ENCODE measurements around the gene MCF2L2.

The MCF2L2 gene

GRCh38 chr3:183265834-183266417 is 162.5 kb downstream of the MCF2L2 start:
- peak; percentile 77 for DNase-seq (ENCODE audit: low spot score)

- no peak for DNase-seq (ENCODE audit: low spot score)
Measured at GRCh38 chr3:183265157-183265642, 163.2 kb downstream of the MCF2L2 start.

- DNase-seq (ENCODE audit: low spot score), result no peak
Measured at GRCh38 chr3:183264268-183264667, 164.2 kb downstream of the MCF2L2 start.

- DNase-seq (ENCODE audit: low spot score), result no peak
Measured at GRCh38 chr3:183262875-183263378, 165.5 kb downstream of the MCF2L2 start.

GRCh38 chr3:183261151-183261724 is 167.2 kb downstream of the MCF2L2 start:
- no peak for DNase-seq (ENCODE audit: low spot score)

GRCh38 chr3:183260167-183260904 is 168.1 kb downstream of the MCF2L2 start:
- DNase-seq (ENCODE audit: low spot score), result no peak

GRCh38 chr3:183259621-183260020 is 168.8 kb downstream of the MCF2L2 start:
- no peak for DNase-seq (ENCODE audit: low spot score)

- DNase-seq (ENCODE audit: low spot score), result no peak
Measured at GRCh38 chr3:183259087-183259486, 169.3 kb downstream of the MCF2L2 start.

- DNase-seq (ENCODE audit: low spot score), result no peak
Measured at GRCh38 chr3:183255348-183255730, 173.1 kb downstream of the MCF2L2 start.

- no peak for DNase-seq (ENCODE audit: low spot score)
Measured at GRCh38 chr3:183254487-183255347, 173.7 kb downstream of the MCF2L2 start.

GRCh38 chr3:183253528-183254486 is 174.6 kb downstream of the MCF2L2 start:
- DNase-seq (ENCODE audit: low spot score), result no peak

- no peak for DNase-seq (ENCODE audit: low spot score)
Measured at GRCh38 chr3:183252973-183253527, 175.4 kb downstream of the MCF2L2 start, which contains the start of gene B3GNT5. Gene B3GNT5, plus strand, starts transcription at chr3:183253253. Its CDS starts 16,546 bp downstream, at chr3:183269799.

- DNase-seq (ENCODE audit: low spot score), result no peak
Measured at GRCh38 chr3:183252118-183252782, 176.2 kb downstream of the MCF2L2 start.

- DNase-seq (ENCODE audit: low spot score), result no peak
Measured at GRCh38 chr3:183249006-183249718, 179.3 kb downstream of the MCF2L2 start.

GRCh38 chr3:183247011-183247589 is 181.3 kb downstream of the MCF2L2 start:
- DNase-seq (ENCODE audit: low spot score), result no peak

GRCh38 chr3:183244981-183245476 is 183.4 kb downstream of the MCF2L2 start:
- no peak for DNase-seq (ENCODE audit: low spot score)

- no peak for DNase-seq (ENCODE audit: low spot score)
Measured at GRCh38 chr3:183244219-183244618, 184.2 kb downstream of the MCF2L2 start.

- no peak for DNase-seq (ENCODE audit: low spot score)
Measured at GRCh38 chr3:183242431-183242830, 186.0 kb downstream of the MCF2L2 start.

- DNase-seq (ENCODE audit: low spot score), result no peak
Measured at GRCh38 chr3:183239046-183239445, 189.4 kb downstream of the MCF2L2 start.

Data from kidney capillary endothelial cell (primary cell).